Omental fat pad (tissue), 4 donors: ENCODE data around the gene DGKZ. TPM values are rescaled to one million over a fixed set of nuclear protein-coding genes. Genes with fewer than 3 reads are reported as not detected.
"Not testable (repeated sequence)": the region's sequence is repeated elsewhere in the genome, so short reads cannot be mapped to it uniquely, and the experiment has no call there.

Experiments used
- ATAC-seq: fragments of 150-250 bp; one replicate; pipeline ENCODE4 v1.9.1; 2016; ENCODE audit warnings: mild to moderate bottlenecking, moderate library complexity; ENCODE audit not compliant: low FRiP score
- DNase-seq: peaks from one replicate; pipeline ENCODE4 v3.0.0-alpha.2; 2019; ENCODE audit warnings: low spot score
- CTCF ChIP-seq, 3 donors: fragments of 450-650 bp; IDR thresholded peaks; one replicate each; pipeline ENCODE4 v1.5.1; 2016 to 2017; ENCODE audit warnings: antibody characterized with exemption in 3 of 3, mild to moderate bottlenecking in 3 of 3, moderate library complexity in 2 of 3
- total RNA-seq, 4 donors: library from RNA; depleted of rRNA; stranded (reverse); fragments of >200 nt; gene quantifications; one replicate each; pipeline ENCODE4 v1.1.0, GENCODE V29; 2016

DGKZ gene
- total RNA-seq, result 10 to 100 TPM; 29.2 to 79.4 (median 63.3) TPM

- ATAC-seq (peak; percentile 94), DNase-seq (peak; percentile 43)
- TF ChIP-seq CTCF (IDR thresholded peaks at IDR 0.05), result peak in 2 of 3 donors; percentile 96 to 98
Observed at GRCh38 chr11:46346886-46347636, at the start of gene DGKZ. TSS of gene DGKZ (plus strand) at chr11:46347463. CDS start at chr11:46347660, 197 bp downstream.

GRCh38 chr11:46298699-46299433 lies 48.4 kb upstream of the DGKZ start:
- no peak for TF ChIP-seq CTCF (IDR thresholded peaks at IDR 0.05)
- ATAC-seq, result no peak
- DNase-seq, result no peak

- DNase-seq (no peak), ATAC-seq (no peak)
- no peak for TF ChIP-seq CTCF (IDR thresholded peaks at IDR 0.05)
Observed at GRCh38 chr11:46299451-46299961, 47.8 kb upstream of the DGKZ start.

- TF ChIP-seq CTCF (IDR thresholded peaks at IDR 0.05), result no peak
- ATAC-seq, result no peak
- no peak for DNase-seq
Observed at GRCh38 chr11:46300270-46300669, 47.0 kb upstream of the DGKZ start.

GRCh38 chr11:46302866-46303265 lies 44.4 kb upstream of the DGKZ start:
- DNase-seq (no peak), ATAC-seq (no peak)
- no peak for TF ChIP-seq CTCF (IDR thresholded peaks at IDR 0.05)

- ATAC-seq, DNase-seq: not testable (repeated sequence)
Observed at GRCh38 chr11:46304036-46304435, 43.2 kb upstream of the DGKZ start.

GRCh38 chr11:46304605-46305179 lies 42.6 kb upstream of the DGKZ start:
- no peak for ATAC-seq
- TF ChIP-seq CTCF (IDR thresholded peaks at IDR 0.05), result no peak
- no peak for DNase-seq
